ENCODE measurements around the gene SLC27A6. TPM values are rescaled to one million over a fixed set of nuclear protein-coding genes. Genes with fewer than 3 reads are reported as not detected.

Gene SLC27A6
- total RNA-seq, 4 donors from 2014 or later, result 0.67 to 80.1 (median 33.4) TPM

- no peak overlapping the region for H3K4me3 ChIP-seq
- H3K36me3 ChIP-seq, result no peaks in the 10 kb centered on the region
- no peaks in the 10 kb centered on the region for H3K27me3 ChIP-seq
- TF ChIP-seq POLR2AphosphoS5 (IDR thresholded peaks at IDR 0.05) (no peak), EP300 (IDR thresholded peaks at IDR 0.05) (no peak), POLR2A (IDR thresholded peaks at IDR 0.05) (no peak)
- TF ChIP-seq, protein P1, sequence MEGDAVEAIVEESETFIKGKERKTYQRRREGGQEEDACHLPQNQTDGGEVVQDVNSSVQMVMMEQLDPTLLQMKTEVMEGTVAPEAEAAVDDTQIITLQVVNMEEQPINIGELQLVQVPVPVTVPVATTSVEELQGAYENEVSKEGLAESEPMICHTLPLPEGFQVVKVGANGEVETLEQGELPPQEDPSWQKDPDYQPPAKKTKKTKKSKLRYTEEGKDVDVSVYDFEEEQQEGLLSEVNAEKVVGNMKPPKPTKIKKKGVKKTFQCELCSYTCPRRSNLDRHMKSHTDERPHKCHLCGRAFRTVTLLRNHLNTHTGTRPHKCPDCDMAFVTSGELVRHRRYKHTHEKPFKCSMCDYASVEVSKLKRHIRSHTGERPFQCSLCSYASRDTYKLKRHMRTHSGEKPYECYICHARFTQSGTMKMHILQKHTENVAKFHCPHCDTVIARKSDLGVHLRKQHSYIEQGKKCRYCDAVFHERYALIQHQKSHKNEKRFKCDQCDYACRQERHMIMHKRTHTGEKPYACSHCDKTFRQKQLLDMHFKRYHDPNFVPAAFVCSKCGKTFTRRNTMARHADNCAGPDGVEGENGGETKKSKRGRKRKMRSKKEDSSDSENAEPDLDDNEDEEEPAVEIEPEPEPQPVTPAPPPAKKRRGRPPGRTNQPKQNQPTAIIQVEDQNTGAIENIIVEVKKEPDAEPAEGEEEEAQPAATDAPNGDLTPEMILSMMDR (IDR thresholded peaks at IDR 0.05), result no peak
- no peak overlapping the region for H3K27ac ChIP-seq
- peaks cover 0 to 5% (median 0%) of the 10 kb centered on the region in 3 donors for H3K9me3 ChIP-seq
- H3K4me1 ChIP-seq, result no peaks in the 10 kb centered on the region
- WGBS, 2 donors (ENCODE audit: low coverage in 1 of 2), result 94 to 100% methylated on average over 2 to 3 of the region's 3 CpGs
- ATAC-seq, result no peak
These were observed 92.0 kb downstream of the SLC27A6 start for GRCh38 chr5:129057329-129057728.

DNA sequence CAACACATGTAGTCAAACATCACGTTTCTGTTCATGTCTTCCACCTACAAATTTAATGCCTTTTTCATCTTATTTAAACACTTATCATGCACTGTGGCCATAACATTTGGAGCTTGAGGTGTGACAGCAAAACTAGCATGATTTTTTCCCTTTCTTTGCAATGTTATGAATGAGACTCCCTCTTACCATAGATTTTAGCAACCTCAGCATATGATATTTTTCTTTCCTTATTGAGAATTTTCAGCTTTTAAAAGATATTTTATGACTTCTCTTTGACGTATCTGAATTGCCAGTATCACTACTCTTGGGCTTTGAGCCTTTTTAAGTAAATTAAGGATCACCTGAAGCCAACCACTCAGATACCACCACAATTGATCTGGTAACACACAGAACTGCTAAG, 96.6 kb downstream of the SLC27A6 start:
- 45 to 75% methylated on average over 2 of the region's 2 CpGs for WGBS, 2 donors (ENCODE audit: low coverage in 1 of 2)
- ATAC-seq, result no peak
- Histone ChIP-seq H3K4me3 (no peak overlapping the region), H3K4me1 (peaks cover 0 to 30% (median 2%) of the 10 kb centered on the region in 3 donors), H3K27ac (no peak overlapping the region), H3K27me3 (no peaks in the 10 kb centered on the region), H3K36me3 (no peaks in the 10 kb centered on the region), H3K9me3 (peaks cover 0 to 5% (median 0%) of the 10 kb centered on the region in 3 donors)
- TF ChIP-seq POLR2A (IDR thresholded peaks at IDR 0.05), result no peak
- TF ChIP-seq, protein P1 (IDR thresholded peaks at IDR 0.05), result no peak
- no peak for TF ChIP-seq POLR2AphosphoS5 (IDR thresholded peaks at IDR 0.05)
- no peak for TF ChIP-seq EP300 (IDR thresholded peaks at IDR 0.05)

- Histone ChIP-seq H3K4me1 (peaks cover 0 to 32% (median 2%) of the 10 kb centered on the region in 3 donors), H3K9me3 (no peaks in the 10 kb centered on the region), H3K27me3 (no peaks in the 10 kb centered on the region), H3K36me3 (no peaks in the 10 kb centered on the region), H3K4me3 (no peak overlapping the region), H3K27ac (peak overlapping the region; percentile 32 to 69 (median 62))
- TF ChIP-seq POLR2AphosphoS5 (IDR thresholded peaks at IDR 0.05) (no peak), EP300 (IDR thresholded peaks at IDR 0.05) (no peak)
- WGBS, 2 donors (ENCODE audit: low coverage in 1 of 2), result 38% methylated on average over 1 of the region's 1 CpG; no CpG with 5 or more reads in 1 of the 2 donors
- no peak for ATAC-seq
These were observed 98.3 kb downstream of the SLC27A6 start for GRCh38 chr5:129063483-129064113.

GRCh38 chr5:129065721-129066120, 100.4 kb downstream of the SLC27A6 start:
- 91 to 96% methylated on average over 2 of the region's 2 CpGs for WGBS, 2 donors (ENCODE audit: low coverage in 1 of 2)
- H3K36me3 ChIP-seq, result no peaks in the 10 kb centered on the region
- no peaks in the 10 kb centered on the region for H3K9me3 ChIP-seq
- no peak for ATAC-seq
- H3K4me3 ChIP-seq, result no peak overlapping the region
- peaks cover 0 to 35% (median 2%) of the 10 kb centered on the region in 3 donors for H3K4me1 ChIP-seq
- H3K27me3 ChIP-seq, result no peaks in the 10 kb centered on the region
- H3K27ac ChIP-seq, result no peak overlapping the region
- no peak for TF ChIP-seq POLR2A (IDR thresholded peaks at IDR 0.05)
- no peak for TF ChIP-seq EP300 (IDR thresholded peaks at IDR 0.05)
- TF ChIP-seq, protein P1 (IDR thresholded peaks at IDR 0.05), result no peak
- TF ChIP-seq POLR2AphosphoS5 (IDR thresholded peaks at IDR 0.05), result no peak

GRCh38 chr5:129067745-129068144, 102.5 kb downstream of the SLC27A6 start:
- TF ChIP-seq EP300 (IDR thresholded peaks at IDR 0.05) (no peak), POLR2AphosphoS5 (IDR thresholded peaks at IDR 0.05) (no peak), POLR2A (IDR thresholded peaks at IDR 0.05) (no peak)
- TF ChIP-seq, protein P1 (IDR thresholded peaks at IDR 0.05), result no peak
- H3K27me3 ChIP-seq, result no peaks in the 10 kb centered on the region
- H3K36me3 ChIP-seq, result no peaks in the 10 kb centered on the region
- H3K27ac ChIP-seq, result no peak overlapping the region
- H3K4me1 ChIP-seq, result peaks cover 0 to 34% (median 2%) of the 10 kb centered on the region in 3 donors
- no peaks in the 10 kb centered on the region for H3K9me3 ChIP-seq
- no peak overlapping the region for H3K4me3 ChIP-seq
- ATAC-seq, result no peak

All from gastroesophageal sphincter (tissue), 4 donors.